OCI-LY7 (cell line): Measurements from ENCODE around the gene TADA2B. TPM values are rescaled to one million over a fixed set of nuclear protein-coding genes. Genes with fewer than 3 reads are reported as not detected.

Source experiments
- BruUV-seq: library from RNA; stranded (reverse); fragments of 400-500 nt; replicated peaks from 2 replicates; lab custom pipeline; 2021; lab: Mats Ljungman, UMichigan
- CTCF ChIA-PET: fragments of 300-600 bp; sonication (Branson Sonifier 250); formaldehyde crosslinking; loops from one replicate; lab custom pipeline; 2022; ENCODE audit warnings: antibody characterized with exemption; ENCODE audit not compliant: unreplicated experiment; lab: Charles Lee
- POLR2A ChIA-PET: fragments of 300-600 bp; sonication (Branson Sonifier 250); formaldehyde crosslinking; loops from one replicate; lab custom pipeline; 2022; ENCODE audit warnings: antibody characterized with exemption; lab: Charles Lee
- DNase-seq: peaks from one replicate; pipeline ENCODE4 v3.0.0-alpha.2; 2015; ENCODE audit warnings: low spot score
- H2AFZ ChIP-seq: fragments of 200-600 bp; sonication (generic), shearing (Covaris generic); 2 replicates; pipeline ENCODE4 v1.6.1; 2014; ENCODE audit warnings: mild to moderate bottlenecking, antibody characterized with exemption, low read length, moderate library complexity
- H3K27ac ChIP-seq: fragments of 200-600 bp; sonication (generic); 2 replicates; pipeline ENCODE4 v1.5.1; 2014; ENCODE audit warnings: mixed run types, low read depth, mild to moderate bottlenecking, moderate library complexity, low read length, inconsistent platforms; ENCODE audit not compliant: poor library complexity, severe bottlenecking
- H3K36me3 ChIP-seq: fragments of 200-600 bp; sonication (generic); 2 replicates; pipeline ENCODE4 v1.6.1; 2014; ENCODE audit warnings: mild to moderate bottlenecking, antibody characterized with exemption, low read length, moderate library complexity, mixed read lengths; ENCODE audit not compliant: insufficient read depth
- H3K4me1 ChIP-seq: fragments of 200-600 bp; sonication (generic); 2 replicates; pipeline ENCODE4 v1.5.1; 2014; ENCODE audit warnings: mild to moderate bottlenecking, low read length; ENCODE audit not compliant: insufficient read depth, poor library complexity, severe bottlenecking
- H3K4me2 ChIP-seq: fragments of 200-600 bp; sonication (generic); 2 replicates; pipeline ENCODE4 v1.6.1; 2014; ENCODE audit warnings: mild to moderate bottlenecking, low read length
- H3K4me3 ChIP-seq: fragments of 200-600 bp; sonication (generic); 2 replicates; pipeline ENCODE4 v1.5.1; 2014; ENCODE audit warnings: mild to moderate bottlenecking, low read depth, low read length; ENCODE audit not compliant: poor library complexity, severe bottlenecking
- H3K79me2 ChIP-seq: fragments of 200-600 bp; sonication (generic); 2 replicates; pipeline ENCODE4 v1.6.1; 2016; ENCODE audit warnings: low read depth, mild to moderate bottlenecking, low read length, moderate library complexity, mixed read lengths; ENCODE audit not compliant: insufficient read depth
- H3K9me2 ChIP-seq: fragments of 200-600 bp; sonication (generic); 2 replicates; pipeline ENCODE4 v1.6.1; 2016; ENCODE audit warnings: mild to moderate bottlenecking, low read length, mixed read lengths; ENCODE audit not compliant: insufficient read depth
- H3K9me3 ChIP-seq: fragments of 200-600 bp; sonication (generic); 2 replicates; pipeline ENCODE4 v1.6.1; 2014; ENCODE audit warnings: mild to moderate bottlenecking, mixed run types, low read length, mixed read lengths
- H4K20me1 ChIP-seq: fragments of 200-600 bp; sonication (generic); 2 replicates; pipeline ENCODE4 v1.6.1; 2014; ENCODE audit warnings: mild to moderate bottlenecking, antibody characterized with exemption, low read length, moderate library complexity, mixed read lengths; ENCODE audit not compliant: insufficient read depth
- EZH2phosphoT487 ChIP-seq: fragments of 200-600 bp; sonication (generic); IDR thresholded peaks from 2 replicates; pipeline ENCODE4 v1.6.1; 2018; ENCODE audit warnings: low read depth, borderline replicate concordance, mild to moderate bottlenecking, mixed run types, antibody characterized with exemption, low read length, moderate library complexity, mixed read lengths
- intact Hi-C: fragments of 100-400 bp; cut with micrococcal nuclease; formaldehyde crosslinking; loops from one replicate; pipeline ENCODE4 v1.10.0; 2022; ENCODE audit not compliant: unreplicated experiment
- total RNA-seq, 2 experiments: library from RNA; depleted of rRNA in 1 of 2; stranded (reverse); fragments of >200 nt in 1 of 2; shearing (Covaris generic) in 1 of 2; gene quantifications; 2 replicates each; pipeline ENCODE4 v1.2.3, GENCODE V29; 2014 to 2022
- TF ChIP-seq, protein P1 (sequence below): fragments of 200-600 bp; sonication (generic); conservative IDR thresholded peaks from 2 replicates; pipeline ENCODE4 v1.5.1; 2014; ENCODE audit warnings: mild to moderate bottlenecking, antibody characterized with exemption, low read length, moderate library complexity, mixed read lengths

TADA2B gene
- total RNA-seq, 2 experiments from 2014 or later, result 9.9 to 20.2 TPM

DNA sequence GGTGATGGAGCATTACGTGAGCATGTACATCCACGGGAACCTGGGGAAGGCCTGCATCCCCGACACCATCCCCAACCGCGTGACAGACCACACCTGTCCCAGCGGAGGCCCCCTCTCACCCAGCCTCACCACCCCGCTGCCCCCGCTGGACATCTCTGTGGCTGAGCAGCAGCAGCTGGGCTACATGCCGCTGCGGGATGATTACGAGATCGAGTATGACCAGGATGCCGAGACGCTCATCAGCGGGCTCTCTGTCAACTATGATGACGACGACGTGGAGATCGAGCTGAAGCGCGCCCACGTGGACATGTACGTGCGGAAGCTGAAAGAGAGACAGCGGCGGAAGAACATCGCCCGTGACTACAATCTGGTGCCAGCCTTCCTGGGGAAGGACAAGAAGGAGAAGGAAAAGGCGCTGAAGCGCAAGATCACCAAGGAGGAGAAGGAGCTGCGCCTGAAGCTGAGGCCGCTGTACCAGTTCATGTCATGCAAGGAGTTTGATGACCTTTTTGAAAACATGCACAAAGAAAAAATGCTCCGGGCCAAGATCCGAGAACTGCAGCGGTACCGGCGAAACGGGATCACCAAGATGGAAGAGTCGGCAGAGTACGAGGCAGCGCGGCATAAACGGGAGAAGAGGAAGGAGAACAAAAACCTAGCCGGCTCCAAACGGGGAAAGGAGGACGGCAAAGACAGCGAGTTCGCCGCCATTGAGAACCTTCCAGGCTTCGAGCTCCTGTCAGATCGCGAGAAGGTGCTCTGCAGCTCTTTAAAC, 11.1 kb downstream of the TADA2B start:
- peaks cover 5% of the 10 kb centered on the region; the same call in 1 of the 2 replicates for H4K20me1 ChIP-seq
- POLR2A ChIA-PET, result no interaction called here
- peaks cover 49% of the 10 kb centered on the region for H3K36me3 ChIP-seq
- no peak for DNase-seq
- H3K27ac ChIP-seq, result no peak overlapping the region
- H3K4me1 ChIP-seq, result peaks cover 5% of the 10 kb centered on the region
- CTCF ChIA-PET, result interaction anchor here (0.6 kb wide), 1 partner anchor 14 kb away, joined by 4 read pairs; the partner anchor contains the start of gene GRPEL1
- no peak overlapping the region for H3K4me3 ChIP-seq
- no peaks in the 10 kb centered on the region for H3K9me2 ChIP-seq
- BruUV-seq, result no TSS peak
- H3K79me2 ChIP-seq, result no peaks in the 10 kb centered on the region
- H3K4me2 ChIP-seq, result no peak overlapping the region
- TF ChIP-seq, protein P1, sequence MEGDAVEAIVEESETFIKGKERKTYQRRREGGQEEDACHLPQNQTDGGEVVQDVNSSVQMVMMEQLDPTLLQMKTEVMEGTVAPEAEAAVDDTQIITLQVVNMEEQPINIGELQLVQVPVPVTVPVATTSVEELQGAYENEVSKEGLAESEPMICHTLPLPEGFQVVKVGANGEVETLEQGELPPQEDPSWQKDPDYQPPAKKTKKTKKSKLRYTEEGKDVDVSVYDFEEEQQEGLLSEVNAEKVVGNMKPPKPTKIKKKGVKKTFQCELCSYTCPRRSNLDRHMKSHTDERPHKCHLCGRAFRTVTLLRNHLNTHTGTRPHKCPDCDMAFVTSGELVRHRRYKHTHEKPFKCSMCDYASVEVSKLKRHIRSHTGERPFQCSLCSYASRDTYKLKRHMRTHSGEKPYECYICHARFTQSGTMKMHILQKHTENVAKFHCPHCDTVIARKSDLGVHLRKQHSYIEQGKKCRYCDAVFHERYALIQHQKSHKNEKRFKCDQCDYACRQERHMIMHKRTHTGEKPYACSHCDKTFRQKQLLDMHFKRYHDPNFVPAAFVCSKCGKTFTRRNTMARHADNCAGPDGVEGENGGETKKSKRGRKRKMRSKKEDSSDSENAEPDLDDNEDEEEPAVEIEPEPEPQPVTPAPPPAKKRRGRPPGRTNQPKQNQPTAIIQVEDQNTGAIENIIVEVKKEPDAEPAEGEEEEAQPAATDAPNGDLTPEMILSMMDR, result no peak
- no peak for TF ChIP-seq EZH2phosphoT487
- no peaks in the 10 kb centered on the region for H3K9me3 ChIP-seq
- intact Hi-C loops, result no loop called here
- H2AFZ ChIP-seq, result no peak overlapping the region

DNA sequence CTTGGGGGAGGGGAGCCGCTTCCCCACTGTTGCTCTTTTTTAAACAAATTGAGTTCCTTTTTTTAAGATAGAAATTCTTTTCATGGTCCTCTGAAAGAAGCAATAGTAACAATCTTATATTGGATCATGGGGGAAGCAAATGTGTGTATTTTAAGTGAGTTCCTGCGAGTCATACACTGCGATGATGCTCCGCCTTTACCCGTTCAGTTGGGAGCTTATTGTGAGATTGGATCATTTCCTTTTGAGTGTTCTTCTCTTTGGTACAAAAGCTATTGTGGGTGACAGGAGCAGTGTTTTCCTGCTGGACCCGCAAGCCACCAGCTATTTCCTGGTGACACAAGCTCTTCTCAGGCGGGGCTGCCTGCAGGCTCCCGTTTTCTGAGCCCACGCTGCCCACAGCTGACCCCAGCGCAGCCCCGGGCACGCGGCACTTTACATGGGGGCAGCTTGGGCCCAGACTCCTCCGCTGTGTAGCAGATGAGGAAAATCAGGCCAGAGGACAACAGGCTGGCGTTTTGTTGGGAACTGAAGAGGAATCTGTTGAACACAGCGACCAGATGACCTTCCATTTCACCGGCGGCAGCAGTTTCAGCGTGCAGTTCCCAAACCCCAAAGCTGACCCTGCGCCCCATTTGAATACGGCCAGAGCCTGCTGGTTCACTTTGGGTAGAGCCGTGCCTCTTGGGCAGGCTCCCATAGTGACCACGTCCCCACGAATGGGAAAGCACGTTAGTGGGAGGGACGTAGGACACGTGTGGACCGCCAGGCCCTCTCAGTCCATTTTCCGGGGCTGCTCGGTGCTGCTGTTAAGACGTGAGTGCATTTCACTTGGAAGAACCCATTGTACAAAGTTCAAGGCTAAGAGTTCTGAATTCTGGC, 12.2 kb downstream of the TADA2B start:
- intact Hi-C loops, result no loop called here
- H3K79me2 ChIP-seq, result no peaks in the 10 kb centered on the region
- TF ChIP-seq EZH2phosphoT487, result no peak
- TF ChIP-seq, protein P1, result no peak
- no peaks in the 10 kb centered on the region for H3K9me3 ChIP-seq
- DNase-seq, result no peak
- no peak overlapping the region for H3K4me3 ChIP-seq
- ChIA-PET POLR2A (interaction anchor here (0.7 to 2.3 kb wide), 3 partner anchors 11 to 488 kb away, joined by 3 to 5 read pairs (median 5); partner anchors contain the start of gene GRPEL1), CTCF (no interaction called here)
- no peak overlapping the region for H3K27ac ChIP-seq
- H3K36me3 ChIP-seq, result peaks cover 59% of the 10 kb centered on the region
- H3K4me2 ChIP-seq, result no peak overlapping the region
- H3K9me2 ChIP-seq, result no peaks in the 10 kb centered on the region
- no peak overlapping the region for H2AFZ ChIP-seq
- no TSS peak for BruUV-seq
- peaks cover 5% of the 10 kb centered on the region; the same call in 1 of the 2 replicates for H4K20me1 ChIP-seq
- H3K4me1 ChIP-seq, result peaks cover 5% of the 10 kb centered on the region
